ENCODE results near the gene ACVRL1.

Gene ACVRL1

GRCh38 chr12:51888316-51889215 lies 18.7 kb upstream of the ACVRL1 start:
- Mint-ChIP-seq H3K9me3 (no peaks in the 10 kb centered on the region), H3K27me3 (no peaks in the 10 kb centered on the region), H3K36me3 (no peaks in the 10 kb centered on the region), H3K27ac (no peak overlapping the region), H3K4me1 (peaks cover 17% of the 10 kb centered on the region), H3K4me3 (no peak overlapping the region)

GRCh38 chr12:51889216-51890132 lies 17.8 kb upstream of the ACVRL1 start:
- no peaks in the 10 kb centered on the region for H3K9me3 Mint-ChIP-seq
- H3K36me3 Mint-ChIP-seq = no peaks in the 10 kb centered on the region
- H3K4me3 Mint-ChIP-seq = no peak overlapping the region
- H3K27ac Mint-ChIP-seq = no peak overlapping the region
- H3K27me3 Mint-ChIP-seq = no peaks in the 10 kb centered on the region
- peaks cover 17% of the 10 kb centered on the region for H3K4me1 Mint-ChIP-seq

GRCh38 chr12:51890133-51890464 lies 17.2 kb upstream of the ACVRL1 start:
- Mint-ChIP-seq H3K36me3 (no peaks in the 10 kb centered on the region), H3K4me3 (no peak overlapping the region), H3K4me1 (peaks cover 14% of the 10 kb centered on the region), H3K27ac (no peak overlapping the region), H3K9me3 (no peaks in the 10 kb centered on the region), H3K27me3 (no peaks in the 10 kb centered on the region)

- Mint-ChIP-seq H3K36me3 (no peaks in the 10 kb centered on the region), H3K27ac (no peak overlapping the region), H3K4me1 (peaks cover 9% of the 10 kb centered on the region), H3K27me3 (no peaks in the 10 kb centered on the region), H3K9me3 (no peaks in the 10 kb centered on the region), H3K4me3 (no peak overlapping the region)
Measured at GRCh38 chr12:51890511-51891171, 16.7 kb upstream of the ACVRL1 start.

- Mint-ChIP-seq H3K9me3 (no peaks in the 10 kb centered on the region), H3K27ac (no peak overlapping the region), H3K27me3 (no peaks in the 10 kb centered on the region)
Measured at GRCh38 chr12:51891843-51892242, 15.5 kb upstream of the ACVRL1 start.

GRCh38 chr12:51893786-51894185 lies 13.5 kb upstream of the ACVRL1 start:
- Mint-ChIP-seq H3K4me1 (no peaks in the 10 kb centered on the region), H3K4me3 (no peak overlapping the region), H3K27ac (no peak overlapping the region), H3K9me3 (no peaks in the 10 kb centered on the region), H3K36me3 (no peaks in the 10 kb centered on the region), H3K27me3 (no peaks in the 10 kb centered on the region)

More at GRCh38 chr12:51891843-51892242, 15.5 kb upstream of the ACVRL1 start:
- no peaks in the 10 kb centered on the region for H3K4me1 Mint-ChIP-seq
- no peak overlapping the region for H3K4me3 Mint-ChIP-seq
- no peaks in the 10 kb centered on the region for H3K36me3 Mint-ChIP-seq

GRCh38 chr12:51895378-51896135 lies 11.7 kb upstream of the ACVRL1 start:
- no peaks in the 10 kb centered on the region for H3K9me3 Mint-ChIP-seq
- H3K27ac Mint-ChIP-seq = no peak overlapping the region
- no peak overlapping the region for H3K4me3 Mint-ChIP-seq
- no peaks in the 10 kb centered on the region for H3K27me3 Mint-ChIP-seq
- no peaks in the 10 kb centered on the region for H3K4me1 Mint-ChIP-seq
- H3K36me3 Mint-ChIP-seq = no peaks in the 10 kb centered on the region

- Mint-ChIP-seq H3K4me3 (no peak overlapping the region), H3K27ac (no peak overlapping the region), H3K9me3 (no peaks in the 10 kb centered on the region)
Measured at GRCh38 chr12:51896236-51896635, 11.1 kb upstream of the ACVRL1 start.

GRCh38 chr12:51897181-51897580 lies 10.1 kb upstream of the ACVRL1 start:
- Mint-ChIP-seq H3K27ac (no peak overlapping the region), H3K9me3 (no peaks in the 10 kb centered on the region), H3K36me3 (no peaks in the 10 kb centered on the region), H3K4me1 (no peaks in the 10 kb centered on the region), H3K4me3 (no peak overlapping the region), H3K27me3 (peaks cover under 1% of the 10 kb centered on the region)

More at GRCh38 chr12:51896236-51896635, 11.1 kb upstream of the ACVRL1 start:
- H3K27me3 Mint-ChIP-seq = no peaks in the 10 kb centered on the region
- no peaks in the 10 kb centered on the region for H3K36me3 Mint-ChIP-seq
- H3K4me1 Mint-ChIP-seq = no peaks in the 10 kb centered on the region

GRCh38 chr12:51898506-51898905 lies 8.8 kb upstream of the ACVRL1 start:
- Mint-ChIP-seq H3K4me1 (no peaks in the 10 kb centered on the region), H3K4me3 (no peak overlapping the region), H3K36me3 (no peaks in the 10 kb centered on the region), H3K9me3 (no peaks in the 10 kb centered on the region), H3K27me3 (peaks cover 1% of the 10 kb centered on the region), H3K27ac (no peak overlapping the region)

GRCh38 chr12:51898937-51899336 lies 8.4 kb upstream of the ACVRL1 start:
- H3K36me3 Mint-ChIP-seq = no peaks in the 10 kb centered on the region
- H3K9me3 Mint-ChIP-seq = no peaks in the 10 kb centered on the region
- H3K4me1 Mint-ChIP-seq = no peaks in the 10 kb centered on the region
- no peak overlapping the region for H3K27ac Mint-ChIP-seq
- H3K27me3 Mint-ChIP-seq = peaks cover 1% of the 10 kb centered on the region
- H3K4me3 Mint-ChIP-seq = no peak overlapping the region

GRCh38 chr12:51900323-51900889 lies 6.9 kb upstream of the ACVRL1 start:
- H3K4me3 Mint-ChIP-seq = no peak overlapping the region
- H3K9me3 Mint-ChIP-seq = no peaks in the 10 kb centered on the region
- H3K27me3 Mint-ChIP-seq = peaks cover 1% of the 10 kb centered on the region
- no peak overlapping the region for H3K27ac Mint-ChIP-seq
- no peaks in the 10 kb centered on the region for H3K36me3 Mint-ChIP-seq
- H3K4me1 Mint-ChIP-seq = no peaks in the 10 kb centered on the region

GRCh38 chr12:51901121-51901817 lies 6.0 kb upstream of the ACVRL1 start:
- H3K4me1 Mint-ChIP-seq = no peaks in the 10 kb centered on the region
- no peak overlapping the region for H3K4me3 Mint-ChIP-seq
- no peaks in the 10 kb centered on the region for H3K9me3 Mint-ChIP-seq
- H3K27ac Mint-ChIP-seq = no peak overlapping the region
- no peaks in the 10 kb centered on the region for H3K36me3 Mint-ChIP-seq
- peaks cover 3% of the 10 kb centered on the region for H3K27me3 Mint-ChIP-seq

GRCh38 chr12:51901881-51902280 lies 5.4 kb upstream of the ACVRL1 start:
- H3K4me3 Mint-ChIP-seq = no peak overlapping the region
- H3K4me1 Mint-ChIP-seq = no peaks in the 10 kb centered on the region
- peaks cover 3% of the 10 kb centered on the region for H3K27me3 Mint-ChIP-seq
- no peaks in the 10 kb centered on the region for H3K36me3 Mint-ChIP-seq
- no peaks in the 10 kb centered on the region for H3K9me3 Mint-ChIP-seq
- H3K27ac Mint-ChIP-seq = no peak overlapping the region
